Stimulated activated naive CD8-positive, alpha-beta T cell treated with anti-CD3 and anti-CD28 coated beads, Interleukin-15, Interleukin-2, amounts not matched to agents 100 ng/mL and 50 ng/mL, for 24 hours (primary cell): ENCODE data around the gene MRPS31.

Experiments
- H3K27ac Mint-ChIP-seq: one replicate; pipeline ENCODE4 v1.8.0; 2021; ENCODE audit warnings: mild to moderate bottlenecking, mixed read lengths
- H3K27me3 Mint-ChIP-seq: one replicate; pipeline ENCODE4 v1.8.0; 2021; ENCODE audit warnings: mixed read lengths
- H3K36me3 Mint-ChIP-seq: one replicate; pipeline ENCODE4 v1.8.0; 2021; ENCODE audit warnings: low read depth, mixed read lengths
- H3K4me1 Mint-ChIP-seq: one replicate; pipeline ENCODE4 v1.8.0; 2021; ENCODE audit warnings: low read depth, mixed read lengths
- H3K4me3 Mint-ChIP-seq: one replicate; pipeline ENCODE4 v1.8.0; 2021; ENCODE audit warnings: mild to moderate bottlenecking, mixed read lengths
- H3K9me3 Mint-ChIP-seq: one replicate; pipeline ENCODE4 v1.8.0; 2021; ENCODE audit warnings: mixed read lengths

The MRPS31 gene

GRCh38 chr13:40779796-40780285 is 8.9 kb upstream of the MRPS31 start:
- Mint-ChIP-seq H3K27me3 (no peaks in the 10 kb centered on the region), H3K36me3 (no peaks in the 10 kb centered on the region), H3K9me3 (no peaks in the 10 kb centered on the region), H3K27ac (no peak overlapping the region), H3K4me3 (no peak overlapping the region), H3K4me1 (peaks cover 36% of the 10 kb centered on the region)

GRCh38 chr13:40779049-40779448 is 8.1 kb upstream of the MRPS31 start:
- Mint-ChIP-seq H3K4me1 (peaks cover 38% of the 10 kb centered on the region), H3K4me3 (no peak overlapping the region), H3K27me3 (no peaks in the 10 kb centered on the region)

GRCh38 chr13:40777809-40778175 is 6.8 kb upstream of the MRPS31 start:
- peak overlapping the region; percentile 17 for H3K4me3 Mint-ChIP-seq
- H3K27ac Mint-ChIP-seq: peak overlapping the region; percentile 99
- peaks cover 38% of the 10 kb centered on the region for H3K4me1 Mint-ChIP-seq
- H3K9me3 Mint-ChIP-seq: no peaks in the 10 kb centered on the region
- H3K27me3 Mint-ChIP-seq: no peaks in the 10 kb centered on the region
- no peaks in the 10 kb centered on the region for H3K36me3 Mint-ChIP-seq

More at GRCh38 chr13:40779049-40779448, 8.1 kb upstream of the MRPS31 start:
- H3K27ac Mint-ChIP-seq: peak overlapping the region; percentile 59
- no peaks in the 10 kb centered on the region for H3K9me3 Mint-ChIP-seq
- no peaks in the 10 kb centered on the region for H3K36me3 Mint-ChIP-seq

- Mint-ChIP-seq H3K36me3 (no peaks in the 10 kb centered on the region), H3K4me1 (peaks cover 39% of the 10 kb centered on the region), H3K27ac (peak overlapping the region; percentile 99), H3K4me3 (peak overlapping the region; percentile 76), H3K9me3 (no peaks in the 10 kb centered on the region), H3K27me3 (no peaks in the 10 kb centered on the region)
Observed at GRCh38 chr13:40777166-40777808, 6.3 kb upstream of the MRPS31 start.

- H3K9me3 Mint-ChIP-seq: no peaks in the 10 kb centered on the region
- H3K4me1 Mint-ChIP-seq: peaks cover 45% of the 10 kb centered on the region
- no peaks in the 10 kb centered on the region for H3K36me3 Mint-ChIP-seq
- no peaks in the 10 kb centered on the region for H3K27me3 Mint-ChIP-seq
- peak overlapping the region; percentile 76 for H3K4me3 Mint-ChIP-seq
- H3K27ac Mint-ChIP-seq: peak overlapping the region; percentile 99
Observed at GRCh38 chr13:40776681-40777165, 5.7 kb upstream of the MRPS31 start.

- Mint-ChIP-seq H3K4me3 (peak overlapping the region; percentile 76), H3K36me3 (no peaks in the 10 kb centered on the region), H3K27me3 (no peaks in the 10 kb centered on the region), H3K9me3 (no peaks in the 10 kb centered on the region), H3K4me1 (peaks cover 48% of the 10 kb centered on the region), H3K27ac (peak overlapping the region; percentile 99)
Observed at GRCh38 chr13:40776232-40776631, 5.2 kb upstream of the MRPS31 start.

- Mint-ChIP-seq H3K4me1 (peaks cover 58% of the 10 kb centered on the region), H3K27ac (no peak overlapping the region), H3K4me3 (no peak overlapping the region), H3K9me3 (no peaks in the 10 kb centered on the region), H3K27me3 (no peaks in the 10 kb centered on the region), H3K36me3 (no peaks in the 10 kb centered on the region)
Observed at GRCh38 chr13:40774672-40775071, 3.7 kb upstream of the MRPS31 start.

GRCh38 chr13:40772765-40773473 is 1.9 kb upstream of the MRPS31 start:
- Mint-ChIP-seq H3K27ac (no peak overlapping the region), H3K4me3 (no peak overlapping the region), H3K36me3 (peaks cover 6% of the 10 kb centered on the region), H3K4me1 (peaks cover 57% of the 10 kb centered on the region), H3K9me3 (no peaks in the 10 kb centered on the region), H3K27me3 (no peaks in the 10 kb centered on the region)

- peaks cover 53% of the 10 kb centered on the region for H3K4me1 Mint-ChIP-seq
- peaks cover 13% of the 10 kb centered on the region for H3K36me3 Mint-ChIP-seq
- H3K9me3 Mint-ChIP-seq: no peaks in the 10 kb centered on the region
- no peaks in the 10 kb centered on the region for H3K27me3 Mint-ChIP-seq
- H3K27ac Mint-ChIP-seq: peak overlapping the region; percentile 97
- H3K4me3 Mint-ChIP-seq: peak overlapping the region; percentile 99
Observed at GRCh38 chr13:40770609-40770933, 419 bp downstream of the MRPS31 start.

GRCh38 chr13:40769970-40770369 is 1.0 kb downstream of the MRPS31 start:
- Mint-ChIP-seq H3K36me3 (peaks cover 14% of the 10 kb centered on the region), H3K4me3 (peak overlapping the region; percentile 99), H3K4me1 (peaks cover 52% of the 10 kb centered on the region), H3K27me3 (no peaks in the 10 kb centered on the region), H3K27ac (peak overlapping the region; percentile 97), H3K9me3 (no peaks in the 10 kb centered on the region)

GRCh38 chr13:40765602-40766001 is 5.4 kb downstream of the MRPS31 start:
- H3K27ac Mint-ChIP-seq: no peak overlapping the region

GRCh38 chr13:40764587-40765403 is 6.2 kb downstream of the MRPS31 start:
- H3K36me3 Mint-ChIP-seq: peaks cover 44% of the 10 kb centered on the region

More at GRCh38 chr13:40765602-40766001, 5.4 kb downstream of the MRPS31 start:
- peaks cover 69% of the 10 kb centered on the region for H3K4me1 Mint-ChIP-seq
- peaks cover 38% of the 10 kb centered on the region for H3K36me3 Mint-ChIP-seq
- H3K4me3 Mint-ChIP-seq: no peak overlapping the region
- H3K27me3 Mint-ChIP-seq: no peaks in the 10 kb centered on the region
- no peaks in the 10 kb centered on the region for H3K9me3 Mint-ChIP-seq

GRCh38 chr13:40762849-40763248 is 8.1 kb downstream of the MRPS31 start:
- Mint-ChIP-seq H3K27ac (peak overlapping the region; percentile 56), H3K4me1 (peaks cover 57% of the 10 kb centered on the region), H3K36me3 (peaks cover 56% of the 10 kb centered on the region)

More at GRCh38 chr13:40764587-40765403, 6.2 kb downstream of the MRPS31 start:
- Mint-ChIP-seq H3K4me1 (peaks cover 63% of the 10 kb centered on the region), H3K9me3 (no peaks in the 10 kb centered on the region), H3K27me3 (no peaks in the 10 kb centered on the region), H3K4me3 (peak overlapping the region; percentile 60), H3K27ac (peak overlapping the region; percentile 93)

GRCh38 chr13:40758811-40759210 is 12.2 kb downstream of the MRPS31 start:
- Mint-ChIP-seq H3K27ac (no peak overlapping the region), H3K27me3 (no peaks in the 10 kb centered on the region), H3K9me3 (no peaks in the 10 kb centered on the region), H3K36me3 (peaks cover 64% of the 10 kb centered on the region), H3K4me1 (peaks cover 30% of the 10 kb centered on the region), H3K4me3 (no peak overlapping the region)

More at GRCh38 chr13:40762849-40763248, 8.1 kb downstream of the MRPS31 start:
- no peaks in the 10 kb centered on the region for H3K9me3 Mint-ChIP-seq
- no peaks in the 10 kb centered on the region for H3K27me3 Mint-ChIP-seq
- H3K4me3 Mint-ChIP-seq: no peak overlapping the region

GRCh38 chr13:40756042-40756441 is 14.9 kb downstream of the MRPS31 start:
- Mint-ChIP-seq H3K36me3 (peaks cover 65% of the 10 kb centered on the region), H3K9me3 (no peaks in the 10 kb centered on the region), H3K4me3 (no peak overlapping the region), H3K27me3 (no peaks in the 10 kb centered on the region), H3K4me1 (peaks cover 12% of the 10 kb centered on the region), H3K27ac (no peak overlapping the region)
